ENCODE measurements around the gene COTL1.

The COTL1 gene

GRCh38 chr16:84578538-84579126 lies 39.2 kb downstream of the COTL1 start:
- DNase-seq (ENCODE audit: low read depth, low spot score), result no peak
- TF ChIP-seq, protein P1, sequence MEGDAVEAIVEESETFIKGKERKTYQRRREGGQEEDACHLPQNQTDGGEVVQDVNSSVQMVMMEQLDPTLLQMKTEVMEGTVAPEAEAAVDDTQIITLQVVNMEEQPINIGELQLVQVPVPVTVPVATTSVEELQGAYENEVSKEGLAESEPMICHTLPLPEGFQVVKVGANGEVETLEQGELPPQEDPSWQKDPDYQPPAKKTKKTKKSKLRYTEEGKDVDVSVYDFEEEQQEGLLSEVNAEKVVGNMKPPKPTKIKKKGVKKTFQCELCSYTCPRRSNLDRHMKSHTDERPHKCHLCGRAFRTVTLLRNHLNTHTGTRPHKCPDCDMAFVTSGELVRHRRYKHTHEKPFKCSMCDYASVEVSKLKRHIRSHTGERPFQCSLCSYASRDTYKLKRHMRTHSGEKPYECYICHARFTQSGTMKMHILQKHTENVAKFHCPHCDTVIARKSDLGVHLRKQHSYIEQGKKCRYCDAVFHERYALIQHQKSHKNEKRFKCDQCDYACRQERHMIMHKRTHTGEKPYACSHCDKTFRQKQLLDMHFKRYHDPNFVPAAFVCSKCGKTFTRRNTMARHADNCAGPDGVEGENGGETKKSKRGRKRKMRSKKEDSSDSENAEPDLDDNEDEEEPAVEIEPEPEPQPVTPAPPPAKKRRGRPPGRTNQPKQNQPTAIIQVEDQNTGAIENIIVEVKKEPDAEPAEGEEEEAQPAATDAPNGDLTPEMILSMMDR (IDR thresholded peaks at IDR 0.05; ENCODE audit: low read depth, low read length), result no peak
- in situ Hi-C loops (cut with HindIII; ENCODE audit: low sequenced_read_pairs), result no loop called here
- no peak overlapping the region for H3K4me3 ChIP-seq (ENCODE audit: low read depth, low read length)

- in situ Hi-C loops (cut with HindIII; ENCODE audit: low sequenced_read_pairs), result no loop called here
Measured at GRCh38 chr16:84577034-84577803, 40.7 kb downstream of the COTL1 start.

DNA sequence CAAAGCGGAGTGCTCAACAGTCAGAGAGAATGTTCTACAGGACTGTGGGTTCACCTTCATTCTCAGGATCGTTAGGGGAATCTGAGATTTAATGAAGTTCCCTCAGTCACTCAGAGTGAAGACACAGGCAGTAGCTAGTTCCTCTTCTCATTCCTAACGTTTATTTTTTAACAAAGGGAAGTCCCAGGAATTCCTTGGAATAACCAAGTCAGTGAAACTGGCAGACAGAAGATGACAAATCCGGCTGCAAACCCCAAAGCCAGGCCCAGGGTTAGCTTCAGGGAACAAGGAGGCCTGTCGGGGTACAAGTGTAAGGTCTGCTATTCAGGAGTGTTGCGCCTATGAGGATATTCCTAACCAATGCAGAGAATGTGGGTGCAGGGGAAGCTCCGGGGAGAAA lies 42.0 kb downstream of the COTL1 start:
- TF ChIP-seq, protein P1 (IDR thresholded peaks at IDR 0.05; ENCODE audit: low read depth, low read length), result no peak
- in situ Hi-C loops (cut with HindIII; ENCODE audit: low sequenced_read_pairs), result no loop called here
- DNase-seq (ENCODE audit: low read depth, low spot score), result no peak

More at GRCh38 chr16:84577034-84577803, 40.7 kb downstream of the COTL1 start:
- TF ChIP-seq, protein P1 (IDR thresholded peaks at IDR 0.05; ENCODE audit: low read depth, low read length), result no peak
- H3K4me3 ChIP-seq (ENCODE audit: low read depth, low read length), result no peak overlapping the region
- no peak for DNase-seq (ENCODE audit: low read depth, low spot score)

DNA sequence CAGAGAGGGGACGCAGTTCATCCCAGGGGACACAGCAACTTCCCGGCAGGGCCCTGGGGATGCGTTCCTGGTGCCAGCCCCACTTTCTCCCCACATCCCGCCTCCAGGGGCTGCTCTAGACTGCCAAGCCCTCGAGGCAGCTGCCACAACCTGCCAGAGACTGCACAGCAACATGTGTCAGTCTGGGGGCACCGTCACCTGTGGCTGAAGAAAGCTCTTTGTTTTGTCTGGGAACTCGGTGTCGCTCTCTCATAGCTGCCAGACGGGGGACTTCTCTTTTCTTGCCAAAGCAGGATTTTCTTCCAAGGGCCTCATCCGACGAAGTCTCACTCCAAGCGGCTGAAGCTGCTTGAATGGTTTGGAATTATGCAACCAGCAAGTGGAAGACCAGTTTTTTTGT lies 43.7 kb downstream of the COTL1 start:
- no peak overlapping the region for H3K4me3 ChIP-seq (ENCODE audit: low read depth, low read length)
- no peak for DNase-seq (ENCODE audit: low read depth, low spot score)
- TF ChIP-seq, protein P1 (IDR thresholded peaks at IDR 0.05; ENCODE audit: low read depth, low read length), result no peak
- in situ Hi-C loops (cut with HindIII; ENCODE audit: low sequenced_read_pairs), result no loop called here

More for the DNA sequence above, 42.0 kb downstream of the COTL1 start:
- H3K4me3 ChIP-seq (ENCODE audit: low read depth, low read length), result no peak overlapping the region

- DNase-seq (ENCODE audit: low read depth, low spot score), result no peak
- in situ Hi-C loops (cut with HindIII; ENCODE audit: low sequenced_read_pairs), result no loop called here
- no peak overlapping the region for H3K4me3 ChIP-seq (ENCODE audit: low read depth, low read length)
- TF ChIP-seq, protein P1 (IDR thresholded peaks at IDR 0.05; ENCODE audit: low read depth, low read length), result no peak
Measured at GRCh38 chr16:84572096-84572495, 45.8 kb downstream of the COTL1 start.

GRCh38 chr16:84571506-84571905 lies 46.4 kb downstream of the COTL1 start:
- TF ChIP-seq, protein P1 (IDR thresholded peaks at IDR 0.05; ENCODE audit: low read depth, low read length), result no peak
- H3K4me3 ChIP-seq (ENCODE audit: low read depth, low read length), result no peak overlapping the region
- DNase-seq (ENCODE audit: low read depth, low spot score), result no peak
- in situ Hi-C loops (cut with HindIII; ENCODE audit: low sequenced_read_pairs), result no loop called here

All from astrocyte of the spinal cord (primary cell).